Left colon (tissue), 2 donors: ENCODE data around the gene KY. TPM values are rescaled to one million over a fixed set of nuclear protein-coding genes. Genes with fewer than 3 reads are reported as not detected.

Experiments used
- ATAC-seq: fragments of 200-7000 bp; cut with Tn5 transposase; one replicate; pipeline ENCODE4 v1.9.1; 2020; ENCODE audit warnings: mild to moderate bottlenecking, moderate library complexity
- DNase-seq, 2 donors: peaks; one replicate each; pipeline ENCODE4 v3.0.0-alpha.2; 2020
- intact Hi-C, 2 donors: fragments of 100-400 bp; cut with DNase I in 1 of 2; cut with micrococcal nuclease in 1 of 2; formaldehyde crosslinking; loops; one replicate each; pipeline versions ENCODE4 v1.11.2 to v1.14.0; 2022; cut with DNase I, micrococcal nuclease
- long read RNA-seq: library from polyadenylated mRNA; unstranded; transcript quantifications from one replicate; pipeline ENCODE4 v2.0.0, GENCODE V29; 2021
- total RNA-seq, 2 donors: library from RNA; stranded (reverse); fragmentation: NEBNext Ultra II Directional; extraction: Animal tissue kit (Norgen Biotek cat#: 25700); gene quantifications; one replicate each; pipeline ENCODE4 v1.2.1, GENCODE V29; 2021
- donor health status: DM: no; HTN: no; CAD: no.
- donor health status: DM: yes; HTN: yes; CAD: no.

KY gene
- under 1 TPM in 1 of 2 donors, not detected in 1; 0.25 TPM for total RNA-seq
- long read RNA-seq, result 0 reads

GRCh38 chr3:134650431-134651346 is at the start of gene KY:
KY (minus strand) TSS chr3:134651022; CDS start chr3:134650960, 62 bp downstream.
- intact Hi-C loops, result no loop called here
- ATAC-seq (peak; percentile 28), DNase-seq (no peak)

- DNase-seq (no peak), ATAC-seq (no peak)
- intact Hi-C loops, result no loop called here
Measured at GRCh38 chr3:134699721-134700120, 48.9 kb upstream of the KY start.

GRCh38 chr3:134699141-134699711 is 48.4 kb upstream of the KY start:
- no peak for DNase-seq
- ATAC-seq, result no peak
- intact Hi-C loops, result no loop called here

- intact Hi-C loops, result no loop called here
- ATAC-seq (no peak), DNase-seq (no peak)
Measured at GRCh38 chr3:134697830-134698689, 47.2 kb upstream of the KY start.

- intact Hi-C loops, result no loop called here
- no peak for ATAC-seq
- DNase-seq, result no peak
Measured at GRCh38 chr3:134696155-134696554, 45.3 kb upstream of the KY start.

GRCh38 chr3:134694946-134695543 is 44.2 kb upstream of the KY start:
- DNase-seq, result no peak
- no peak for ATAC-seq
- intact Hi-C loops, result no loop called here

GRCh38 chr3:134694466-134694865 is 43.6 kb upstream of the KY start:
- ATAC-seq (no peak), DNase-seq (no peak)
- intact Hi-C loops, result no loop called here

- intact Hi-C loops, result no loop called here
- DNase-seq (no peak), ATAC-seq (no peak)
Measured at GRCh38 chr3:134693804-134694203, 43.0 kb upstream of the KY start.

GRCh38 chr3:134693226-134693625 is 42.4 kb upstream of the KY start:
- intact Hi-C loops, result no loop called here
- ATAC-seq (no peak), DNase-seq (no peak)

GRCh38 chr3:134690226-134690625 is 39.4 kb upstream of the KY start:
- intact Hi-C loops, result no loop called here
- ATAC-seq, result no peak
- DNase-seq, result no peak

- ATAC-seq (no peak), DNase-seq (no peak)
- intact Hi-C loops, result no loop called here
Measured at GRCh38 chr3:134687642-134688041, 36.8 kb upstream of the KY start.

GRCh38 chr3:134685929-134686802 is 35.3 kb upstream of the KY start:
- ATAC-seq (no peak), DNase-seq (no peak)
- intact Hi-C loops, result no loop called here

GRCh38 chr3:134682196-134682880 is 31.5 kb upstream of the KY start:
- ATAC-seq (no peak), DNase-seq (no peak)
- intact Hi-C loops, result no loop called here

GRCh38 chr3:134681522-134681900 is 30.7 kb upstream of the KY start:
- ATAC-seq, result no peak
- intact Hi-C loops, result no loop called here
- no peak for DNase-seq

- intact Hi-C loops, result no loop called here
- ATAC-seq (no peak), DNase-seq (no peak)
Measured at GRCh38 chr3:134680796-134681521, 30.1 kb upstream of the KY start.

- DNase-seq, result no peak
- intact Hi-C loops, result no loop called here
- ATAC-seq, result no peak
Measured at GRCh38 chr3:134677987-134678308, 27.1 kb upstream of the KY start.
